Measurements from ENCODE around the gene STARD10.
A peak's percentile ranks its signal among the peaks of the same experiment; 100 is the strongest.

DNA sequence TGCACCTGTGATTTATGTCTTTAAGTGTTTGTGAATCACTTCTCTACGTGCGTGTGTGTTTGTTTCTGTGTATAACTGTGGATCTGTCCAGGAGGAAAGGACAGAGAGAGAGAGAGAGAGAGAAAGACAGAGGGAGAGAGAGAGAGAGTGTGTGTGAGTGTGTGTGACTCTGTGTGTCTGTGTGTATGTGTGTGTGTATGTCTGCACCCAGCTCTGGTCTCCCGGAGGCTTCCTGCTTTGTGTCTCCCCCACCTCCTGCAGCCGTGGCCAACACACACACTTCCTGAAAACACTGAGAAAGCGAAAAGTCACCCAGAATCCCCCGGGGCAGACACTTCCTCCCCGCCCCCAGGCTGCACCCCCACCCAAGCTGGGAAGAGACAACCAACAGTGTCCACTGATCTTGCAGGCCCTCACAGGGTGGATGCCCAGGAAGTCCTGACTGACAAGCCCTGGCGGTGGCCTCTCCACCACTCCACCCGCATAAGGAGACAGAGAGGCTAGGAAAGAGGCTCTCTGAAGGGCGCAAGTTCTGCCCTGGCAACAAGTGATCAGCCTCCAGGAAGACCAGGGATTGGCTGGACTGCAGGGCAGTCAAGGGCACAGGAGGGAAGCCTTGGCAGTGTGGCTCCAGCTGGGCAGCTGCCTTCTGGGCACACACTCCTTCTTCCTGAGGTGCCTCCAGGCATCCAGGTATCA is 71.6 kb downstream of the STARD10 start:
- TF ChIP-seq POLR2AphosphoS5 (IDR thresholded peaks at IDR 0.05; ENCODE audit: control insufficient read depth, insufficient read depth, low read depth, low read length): peak; percentile 49; the same call in 1 of the 2 replicates
- TF ChIP-seq HDGF (IDR thresholded peaks at IDR 0.05): peak; percentile 87
- TF ChIP-seq ZNF512 (tag; IDR thresholded peaks at IDR 0.05): no peak
- TF ChIP-seq ZNF445 (CRISPR knock-in tag; IDR thresholded peaks at IDR 0.05; ENCODE audit: low read depth): no peak
- TF ChIP-seq TOE1 (IDR thresholded peaks at IDR 0.05; ENCODE audit: borderline replicate concordance): no peak
- TF ChIP-seq TOE1 (CRISPR knock-in tag; IDR thresholded peaks at IDR 0.05; ENCODE audit: borderline replicate concordance, low read depth): no peak
- TF ChIP-seq RFX1 (IDR thresholded peaks at IDR 0.05): no peak
- no peak for TF ChIP-seq YY1 (IDR thresholded peaks at IDR 0.05; ENCODE audit: borderline replicate concordance in 1 of 3, control insufficient read depth in 1 of 3, extremely low read depth in 1 of 3, insufficient read depth in 3 of 3, insufficient read length in 1 of 3, insufficient replicate concordance in 2 of 3, low read depth in 1 of 3, low read length in 2 of 3)

All from K562 (cell line).